T-helper 22 cell (primary cell): ENCODE measurements around the gene KIZ.

Experiments used
- DNase-seq: peaks from one replicate; pipeline ENCODE4 v3.0.0-alpha.2; 2020; ENCODE audit warnings: low read depth

The KIZ gene

GRCh38 chr20:21266191-21266536 is 140.3 kb downstream of the KIZ start:
- no peak for DNase-seq

GRCh38 chr20:21269772-21270171 is 143.9 kb downstream of the KIZ start:
- DNase-seq: no peak

- no peak for DNase-seq
Measured at GRCh38 chr20:21270806-21271205, 144.9 kb downstream of the KIZ start.

- DNase-seq: no peak
Measured at GRCh38 chr20:21272279-21272678, 146.4 kb downstream of the KIZ start.

- no peak for DNase-seq
Measured at GRCh38 chr20:21272679-21273078, 146.8 kb downstream of the KIZ start.

GRCh38 chr20:21273755-21274386 is 148.0 kb downstream of the KIZ start:
- DNase-seq: no peak

GRCh38 chr20:21278829-21279228 is 152.9 kb downstream of the KIZ start:
- DNase-seq: no peak

- no peak for DNase-seq
Measured at GRCh38 chr20:21279706-21280521, 154.0 kb downstream of the KIZ start.

GRCh38 chr20:21280522-21281016 is 154.7 kb downstream of the KIZ start:
- no peak for DNase-seq

- DNase-seq: no peak
Measured at GRCh38 chr20:21286775-21287174, 160.9 kb downstream of the KIZ start.

- DNase-seq: no peak
Measured at GRCh38 chr20:21288587-21289370, 162.9 kb downstream of the KIZ start.

GRCh38 chr20:21289651-21290050 is 163.8 kb downstream of the KIZ start:
- DNase-seq: no peak

- no peak for DNase-seq
Measured at GRCh38 chr20:21291026-21291425, 165.1 kb downstream of the KIZ start.

- DNase-seq: no peak
Measured at GRCh38 chr20:21294755-21295154, 168.9 kb downstream of the KIZ start.
